SU-DHL-6 (cell line): ENCODE measurements around the gene ZNF341.
"Not testable (repeated sequence)": the region's sequence is repeated elsewhere in the genome, so short reads cannot be mapped to it uniquely, and the experiment has no call there.

Experiments used
- H2AFZ ChIP-seq: fragments of 200-600 bp; sonication (generic); 2 replicates; pipeline ENCODE4 v1.6.1; 2014; ENCODE audit warnings: low read depth, mild to moderate bottlenecking, moderate library complexity, mixed read lengths, antibody characterized with exemption, low read length; ENCODE audit not compliant: severe bottlenecking
- H3F3A ChIP-seq: fragments of 200-600 bp; shearing (Covaris generic); 2 replicates; pipeline ENCODE4 v1.6.0; 2016; ENCODE audit warnings: antibody characterized with exemption, mild to moderate bottlenecking; ENCODE audit not compliant: insufficient read depth
- H3K27ac ChIP-seq: fragments of 200-600 bp; sonication (generic); 2 replicates; pipeline ENCODE4 v1.5.1; 2016; ENCODE audit warnings: low read depth, mild to moderate bottlenecking, low read length, moderate library complexity, mixed read lengths
- H3K27me3 ChIP-seq: fragments of 200-600 bp; sonication (generic), shearing (Covaris generic); 2 replicates; pipeline ENCODE4 v1.6.0; 2014; ENCODE audit warnings: mild to moderate bottlenecking, low read length
- H3K36me3 ChIP-seq: fragments of 200-600 bp; sonication (generic); 2 replicates; pipeline ENCODE4 v1.6.1; 2014; ENCODE audit warnings: mild to moderate bottlenecking, low read length, mixed read lengths
- H3K4me2 ChIP-seq: fragments of 300-600, 200-600 bp; shearing (Covaris generic), sonication (generic); 2 replicates; pipeline ENCODE4 v1.6.0; 2014; ENCODE audit warnings: low read length, low read depth, mild to moderate bottlenecking; ENCODE audit not compliant: poor library complexity, severe bottlenecking
- H3K4me3 ChIP-seq: fragments of 200-600 bp; sonication (generic); 2 replicates; pipeline ENCODE4 v1.5.1; 2014; ENCODE audit warnings: antibody characterized with exemption, low read length, mild to moderate bottlenecking, mixed read lengths; ENCODE audit not compliant: insufficient read depth, poor library complexity, severe bottlenecking
- H3K79me2 ChIP-seq: fragments of 200-600 bp; sonication (generic); 2 replicates; pipeline ENCODE4 v1.6.1; 2014; ENCODE audit warnings: mild to moderate bottlenecking, low read length, moderate library complexity; ENCODE audit not compliant: insufficient read depth
- H3K9ac ChIP-seq: fragments of 200-600 bp; sonication (generic); 2 replicates; pipeline ENCODE4 v1.7.0; 2014; ENCODE audit warnings: mild to moderate bottlenecking, low read length
- H3K9me2 ChIP-seq: fragments of 200-600 bp; sonication (generic); replicated peaks from 2 replicates; pipeline ENCODE4 v1.6.1; 2014; ENCODE audit warnings: low read length; ENCODE audit not compliant: insufficient read depth
- H3K9me3 ChIP-seq: fragments of 200-600 bp; sonication (generic); 2 replicates; pipeline ENCODE4 v1.6.1; 2014; ENCODE audit warnings: low read length, mixed read lengths; ENCODE audit not compliant: insufficient read depth
- H4K20me1 ChIP-seq: fragments of 200-600 bp; sonication (generic); 2 replicates; pipeline ENCODE4 v1.6.1; 2014; ENCODE audit warnings: low read depth, mild to moderate bottlenecking, antibody characterized with exemption, low read length, moderate library complexity, mixed read lengths
- CTCF ChIP-seq: fragments of 200-600 bp; sonication (generic); IDR thresholded peaks from one replicate; pipeline ENCODE4 v1.5.1; 2017; ENCODE audit warnings: antibody characterized with exemption, mild to moderate bottlenecking, low read length, moderate library complexity; ENCODE audit not compliant: insufficient read depth, poor library complexity, severe bottlenecking
- EZH2phosphoT487 ChIP-seq: fragments of 200-600 bp; sonication (generic), shearing (Covaris generic); conservative IDR thresholded peaks from 2 replicates; pipeline ENCODE4 v1.6.1; 2018; ENCODE audit warnings: mild to moderate bottlenecking, antibody characterized with exemption, low read length, moderate library complexity, mixed read lengths

The ZNF341 gene

GRCh38 chr20:33696448-33696847, 35.3 kb upstream of the ZNF341 start:
- Histone ChIP-seq H3F3A (no peaks in the 10 kb centered on the region), H3K36me3 (no peaks in the 10 kb centered on the region), H3K27ac (no peak overlapping the region), H3K27me3 (no peaks in the 10 kb centered on the region), H2AFZ (no peak overlapping the region), H4K20me1 (no peaks in the 10 kb centered on the region), H3K9ac (no peak overlapping the region), H3K79me2 (no peaks in the 10 kb centered on the region), H3K9me2 (no peaks in the 10 kb centered on the region), H3K4me2 (no peak overlapping the region), H3K4me3 (no peak overlapping the region), H3K9me3 (no peaks in the 10 kb centered on the region)
- no peak for TF ChIP-seq CTCF
- no peak for TF ChIP-seq EZH2phosphoT487

DNA sequence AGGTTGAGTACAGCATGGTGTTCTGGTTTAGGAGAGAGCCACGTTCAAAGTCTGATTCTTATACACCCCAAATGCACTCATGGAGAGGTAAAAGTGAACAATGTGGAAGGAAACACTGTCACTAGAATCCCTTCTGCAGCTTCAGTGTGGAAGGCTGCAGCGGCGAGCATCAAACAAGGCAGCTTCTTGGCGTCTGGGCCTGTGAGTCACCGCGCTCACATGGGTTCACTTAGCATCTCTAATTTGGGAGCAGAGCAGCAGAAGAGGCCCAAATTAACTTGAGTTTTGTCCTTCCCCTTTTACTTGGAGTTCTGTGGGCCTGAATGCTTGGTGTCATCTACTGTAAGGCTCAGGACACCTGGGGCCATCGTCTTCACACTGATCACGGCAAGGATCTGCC, 34.7 kb upstream of the ZNF341 start:
- Histone ChIP-seq H3K27ac (no peak overlapping the region), H3K9ac (no peak overlapping the region), H3K4me3 (no peak overlapping the region), H3K79me2 (no peaks in the 10 kb centered on the region), H3K27me3 (no peaks in the 10 kb centered on the region), H3K36me3 (no peaks in the 10 kb centered on the region), H3K9me2 (no peaks in the 10 kb centered on the region), H3F3A (no peaks in the 10 kb centered on the region), H3K9me3 (no peaks in the 10 kb centered on the region), H2AFZ (no peak overlapping the region), H4K20me1 (no peaks in the 10 kb centered on the region), H3K4me2 (no peak overlapping the region)
- TF ChIP-seq EZH2phosphoT487 (no peak), CTCF (no peak)

DNA sequence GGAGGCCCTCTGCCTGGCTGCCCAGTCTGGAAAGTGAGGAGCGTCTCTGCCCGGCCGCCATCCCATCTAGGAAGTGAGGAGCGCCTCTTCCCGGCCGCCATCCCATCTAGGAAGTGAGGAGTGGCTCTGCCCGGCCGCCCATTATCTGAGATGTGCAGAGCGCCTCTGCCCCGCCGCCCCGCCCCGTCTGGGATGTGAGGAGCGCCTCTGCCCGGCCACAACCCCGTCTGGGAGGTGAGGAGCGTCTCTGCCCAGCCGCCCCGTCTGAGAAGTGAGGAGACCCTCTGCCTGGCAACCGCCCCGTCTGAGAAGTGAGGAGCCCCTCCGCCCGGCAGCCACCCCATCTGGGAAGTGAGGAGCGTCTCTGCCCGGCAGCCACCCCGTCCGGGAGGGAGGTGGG, 32.8 kb upstream of the ZNF341 start:
- not testable (repeated sequence) for H3K9me3 ChIP-seq, H3K27ac ChIP-seq, H3K36me3 ChIP-seq, H3K9ac ChIP-seq, H2AFZ ChIP-seq, H3K79me2 ChIP-seq, H3K9me2 ChIP-seq, H3K4me3 ChIP-seq, H3F3A ChIP-seq, H3K4me2 ChIP-seq, H3K27me3 ChIP-seq, H4K20me1 ChIP-seq

GRCh38 chr20:33700696-33701441, 30.9 kb upstream of the ZNF341 start:
- not testable (repeated sequence) for H3K9me3 ChIP-seq, H3K27ac ChIP-seq, H3K79me2 ChIP-seq, H3K4me2 ChIP-seq, H3F3A ChIP-seq, H3K27me3 ChIP-seq, H3K9me2 ChIP-seq, H4K20me1 ChIP-seq, H3K36me3 ChIP-seq, H3K9ac ChIP-seq, H3K4me3 ChIP-seq, H2AFZ ChIP-seq
